Stimulated activated CD8-positive, alpha-beta memory T cell treated with anti-CD3 and anti-CD28 coated beads, Interleukin-15, amount 100 ng/mL, for 4 hours (primary cell): Measurements from ENCODE around the gene TNK1.
A peak's percentile ranks its signal among the peaks of the same experiment; 100 is the strongest.

Experiments
- DNase-seq, 2 donors: peaks; one replicate each; pipeline ENCODE4 v3.0.0-alpha.2; 2020; ENCODE audit warnings: low read depth in 2 of 2

Gene TNK1

GRCh38 chr17:7391307-7391706 lies 10.4 kb downstream of the TNK1 start:
- DNase-seq: no peak

- DNase-seq: no peak
Measured at GRCh38 chr17:7392696-7393612, 12.1 kb downstream of the TNK1 start.

GRCh38 chr17:7393613-7394451 lies 12.9 kb downstream of the TNK1 start:
- DNase-seq: peak in 1 of 2 donors; percentile 36

DNA sequence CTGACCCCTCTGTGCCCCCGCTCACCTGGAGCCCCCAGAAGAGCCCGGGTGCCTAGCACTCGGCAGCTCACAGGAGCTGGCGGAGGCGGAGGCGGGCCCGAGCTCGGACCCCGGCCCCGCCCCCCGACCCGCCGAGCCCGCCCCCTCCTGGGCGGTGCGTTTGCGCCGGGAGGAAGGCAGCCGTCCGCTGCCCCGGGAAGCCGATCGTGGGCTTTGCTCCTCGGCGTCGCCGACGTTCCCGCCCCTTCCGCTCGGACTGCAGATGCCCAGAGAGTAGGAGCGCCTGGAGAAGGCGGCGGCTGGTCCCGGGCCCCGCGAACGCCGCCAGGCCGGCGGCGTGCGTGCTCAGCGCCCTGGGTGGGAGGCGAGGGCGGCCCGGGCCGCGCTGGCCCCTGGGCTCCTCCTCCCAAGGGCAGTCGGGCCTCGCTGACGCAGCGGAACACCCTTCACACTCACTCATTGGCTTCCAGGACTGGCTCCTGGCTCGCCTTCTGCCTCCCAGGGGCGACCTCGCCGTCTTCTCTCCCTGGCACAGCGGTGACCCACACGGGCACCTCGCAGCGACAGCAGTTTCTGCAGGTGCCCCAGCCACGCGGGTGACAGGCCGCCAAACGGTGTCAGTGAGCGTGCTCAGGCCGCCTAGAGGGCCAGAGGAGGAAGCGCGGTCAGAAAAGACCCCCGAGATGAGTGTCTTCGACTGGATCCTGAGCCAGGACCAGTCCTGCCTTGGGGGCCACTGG lies 13.7 kb downstream of the TNK1 start, which contains the start of gene PLSCR3:
PLSCR3 (minus strand) TSS at position 74 of the 740 bp plus-strand sequence. CDS start 415 bp downstream, outside the sequence.
- peak; percentile 58 to 75 for DNase-seq

DNA sequence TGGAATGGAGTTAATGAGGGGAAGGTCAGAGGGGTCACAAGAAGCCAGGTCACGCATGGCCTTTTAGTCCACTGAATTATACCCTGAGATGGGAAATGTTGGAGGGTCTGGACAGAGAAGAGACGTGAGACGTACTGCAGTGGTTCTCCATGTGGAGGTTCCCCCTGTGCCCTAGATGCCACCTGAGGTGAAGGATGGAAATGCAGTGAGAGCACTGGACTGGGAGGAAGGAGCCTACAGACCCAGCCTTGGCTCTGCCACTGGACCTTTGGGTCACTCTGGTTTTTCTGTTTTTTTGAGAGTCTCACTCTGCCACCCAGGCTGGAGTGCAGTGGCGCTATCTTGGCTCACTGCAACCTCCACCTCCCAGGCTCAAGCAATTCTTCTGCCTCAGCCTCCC lies 15.3 kb downstream of the TNK1 start:
- DNase-seq: no peak

DNA sequence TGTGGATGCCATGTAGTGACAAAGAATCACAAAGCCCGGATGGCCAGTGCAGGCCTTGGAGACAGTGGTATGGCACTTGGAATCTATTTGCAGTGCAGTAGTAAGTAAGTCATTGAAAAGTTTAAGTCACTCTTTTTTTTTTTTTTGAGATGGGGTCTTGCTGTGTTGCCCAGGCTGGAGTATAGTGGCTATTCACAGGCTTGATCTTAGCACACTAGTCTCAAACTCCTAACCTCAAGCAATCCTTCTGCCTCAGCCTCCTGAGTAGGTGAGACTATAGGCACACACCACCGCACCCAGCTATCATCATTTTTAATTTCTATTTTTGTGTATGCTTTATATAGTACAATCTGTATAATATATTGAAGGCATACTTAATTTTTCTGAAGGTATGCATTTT lies 17.7 kb downstream of the TNK1 start:
- DNase-seq: no peak

DNA sequence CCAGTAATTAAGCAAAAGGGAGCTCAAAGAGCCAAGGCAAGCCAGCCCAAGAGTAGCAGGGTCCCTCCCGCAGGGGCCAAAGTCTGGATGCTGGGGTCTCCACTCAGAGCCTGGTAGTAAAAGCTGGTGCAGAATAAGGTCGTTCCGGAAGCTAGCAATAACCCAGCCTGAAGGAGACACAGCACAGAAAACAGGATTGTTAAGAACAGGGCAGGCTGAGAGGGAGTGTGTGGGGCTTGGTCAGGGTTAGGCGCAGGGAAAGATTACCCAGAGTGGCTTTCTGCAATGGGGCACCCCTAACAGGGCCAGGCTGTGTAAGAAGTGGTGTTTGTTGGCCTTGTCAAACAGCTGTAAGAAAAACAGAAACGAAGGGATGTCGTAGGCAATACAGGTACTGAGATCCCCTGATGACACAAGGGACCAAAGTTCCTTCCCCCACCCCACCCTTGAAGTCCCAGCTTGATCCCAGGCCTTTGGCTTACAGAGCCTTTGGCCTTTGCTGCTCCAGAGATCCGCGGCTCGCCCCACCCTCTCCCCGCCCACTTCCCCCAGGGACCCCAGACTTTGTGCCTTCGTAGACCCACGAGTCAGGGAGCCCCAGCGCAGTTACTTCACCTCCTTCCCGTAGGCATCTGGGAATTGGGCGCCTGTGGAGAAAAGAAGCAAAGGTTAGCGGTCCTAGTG lies 22.3 kb downstream of the TNK1 start:
- no peak for DNase-seq

- DNase-seq: no peak
Measured at GRCh38 chr17:7403727-7403976, 22.8 kb downstream of the TNK1 start.

GRCh38 chr17:7403977-7404736 lies 23.3 kb downstream of the TNK1 start, which contains the start of gene TMEM256:
TSS of gene TMEM256 (minus strand) at chr17:7404097. CDS start at chr17:7404084, 13 bp downstream.
- DNase-seq: peak; percentile 88 to 93

DNA sequence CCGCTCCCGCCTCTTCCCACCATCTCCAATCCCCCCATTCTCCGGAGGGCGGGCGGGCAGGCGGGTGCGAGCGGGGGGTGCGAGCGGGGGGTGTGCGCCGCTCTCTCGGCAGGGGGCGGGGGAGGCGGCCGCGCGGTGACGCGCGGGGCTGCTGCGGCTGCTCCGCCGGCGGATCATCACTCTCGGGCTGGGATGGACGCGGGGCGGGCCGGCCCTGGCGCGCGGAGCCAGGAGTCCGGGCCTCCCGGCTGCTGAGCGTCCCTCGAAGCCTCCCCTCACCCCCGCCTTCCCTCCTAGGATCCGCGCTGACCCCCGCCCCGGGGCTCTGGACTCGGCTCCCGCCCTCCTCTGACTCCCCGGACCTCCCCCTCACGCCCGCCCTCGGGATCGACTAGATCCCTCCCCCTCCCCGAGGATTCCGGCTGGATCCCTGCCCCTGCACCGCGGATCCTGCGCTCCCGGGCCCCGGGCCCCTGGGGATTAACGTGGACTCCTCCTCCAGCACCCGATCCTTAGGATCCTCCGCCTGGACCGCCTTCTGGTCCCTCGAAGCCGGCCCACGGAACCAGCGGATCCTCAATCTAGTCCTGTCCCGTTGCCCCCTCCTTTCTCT lies 24.0 kb downstream of the TNK1 start:
- DNase-seq: peak; percentile 38 to 50

DNA sequence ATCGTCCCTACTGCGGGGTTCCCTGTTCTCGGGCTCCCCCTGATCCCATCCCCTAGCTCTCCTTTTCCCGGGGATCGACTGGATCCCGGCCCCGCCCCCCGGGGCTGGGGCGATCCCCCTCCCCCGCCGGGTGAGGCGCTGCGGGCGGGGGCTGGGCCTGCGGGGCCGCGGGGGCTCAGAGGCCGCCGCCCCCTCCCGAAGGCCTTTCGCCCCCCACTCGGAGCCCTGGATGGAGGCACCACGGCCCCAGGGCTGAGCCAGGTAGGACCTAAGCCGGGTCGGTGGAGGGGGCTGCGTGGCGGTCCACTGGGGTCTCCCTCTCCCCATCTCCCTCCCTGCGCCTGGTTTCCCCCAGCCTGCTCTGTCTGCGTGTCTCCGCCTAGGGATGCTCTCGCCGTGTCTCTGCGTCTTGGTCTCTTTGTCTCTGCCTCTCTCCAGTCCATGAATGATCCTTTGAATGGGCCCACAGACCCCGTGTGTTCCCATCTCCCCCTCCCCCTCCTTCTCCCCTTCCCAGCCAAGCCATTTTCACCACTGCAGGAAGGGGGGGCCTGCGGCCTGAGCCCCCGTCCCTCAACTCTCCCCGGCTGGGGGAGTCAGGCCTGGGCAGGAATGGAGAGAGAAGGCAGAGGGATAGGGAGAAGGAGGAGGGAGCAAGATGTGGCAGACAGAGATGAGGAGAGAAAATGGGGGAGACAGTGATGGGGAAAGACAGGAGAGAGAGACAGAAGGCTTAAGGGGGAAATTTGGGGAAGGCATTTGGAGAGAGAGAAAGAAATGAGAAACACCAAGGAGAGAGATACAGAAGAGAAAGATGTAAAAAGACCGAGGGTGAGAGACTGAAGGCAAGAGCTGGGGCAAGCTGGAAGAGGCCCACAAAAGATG lies 24.7 kb downstream of the TNK1 start:
- DNase-seq: no peak

DNA sequence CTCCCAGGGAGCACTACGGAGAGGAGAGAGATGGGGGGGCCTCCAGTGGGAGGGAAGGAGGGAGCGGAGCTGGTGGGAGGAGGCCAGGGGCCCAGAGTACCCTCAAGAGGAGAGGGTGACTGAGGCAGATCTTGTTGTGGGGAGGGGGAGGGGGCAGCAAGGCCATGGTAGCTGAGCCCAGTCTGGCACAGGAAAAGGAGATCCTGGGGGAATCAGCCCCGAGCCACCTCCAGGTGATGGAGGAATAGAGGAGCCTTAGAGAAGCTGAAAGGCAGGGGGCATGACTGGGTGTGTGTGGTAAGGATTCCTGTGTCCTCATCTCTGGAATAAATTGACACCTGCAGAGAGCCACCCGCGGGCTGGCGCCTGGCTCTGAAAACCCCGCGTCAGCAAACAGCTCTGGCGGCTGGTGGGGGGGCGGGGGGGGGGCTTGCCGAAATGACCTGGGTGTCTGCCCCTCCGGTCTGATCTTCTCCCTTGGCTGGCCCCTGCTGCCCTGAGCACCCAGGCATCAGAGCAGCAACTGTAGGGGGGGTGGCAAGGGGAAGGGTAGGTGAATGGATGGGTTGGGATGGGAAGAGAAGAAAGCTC lies 25.4 kb downstream of the TNK1 start:
- no peak for DNase-seq

- no peak for DNase-seq
Measured at GRCh38 chr17:7407082-7407481, 26.2 kb downstream of the TNK1 start.

GRCh38 chr17:7407485-7408251 lies 26.8 kb downstream of the TNK1 start, which contains the start of gene NLGN2:
TSS of gene NLGN2 (plus strand) at chr17:7407845. CDS start at chr17:7408256, 411 bp downstream.
- no peak for DNase-seq

DNA sequence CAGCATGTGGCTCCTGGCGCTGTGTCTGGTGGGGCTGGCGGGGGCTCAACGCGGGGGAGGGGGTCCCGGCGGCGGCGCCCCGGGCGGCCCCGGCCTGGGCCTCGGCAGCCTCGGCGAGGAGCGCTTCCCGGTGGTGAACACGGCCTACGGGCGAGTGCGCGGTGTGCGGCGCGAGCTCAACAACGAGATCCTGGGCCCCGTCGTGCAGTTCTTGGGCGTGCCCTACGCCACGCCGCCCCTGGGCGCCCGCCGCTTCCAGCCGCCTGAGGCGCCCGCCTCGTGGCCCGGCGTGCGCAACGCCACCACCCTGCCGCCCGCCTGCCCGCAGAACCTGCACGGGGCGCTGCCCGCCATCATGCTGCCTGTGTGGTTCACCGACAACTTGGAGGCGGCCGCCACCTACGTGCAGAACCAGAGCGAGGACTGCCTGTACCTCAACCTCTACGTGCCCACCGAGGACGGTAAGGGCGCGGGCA lies 27.4 kb downstream of the TNK1 start:
- no peak for DNase-seq

- no peak for DNase-seq
Measured at GRCh38 chr17:7408863-7409262, 28.0 kb downstream of the TNK1 start.

DNA sequence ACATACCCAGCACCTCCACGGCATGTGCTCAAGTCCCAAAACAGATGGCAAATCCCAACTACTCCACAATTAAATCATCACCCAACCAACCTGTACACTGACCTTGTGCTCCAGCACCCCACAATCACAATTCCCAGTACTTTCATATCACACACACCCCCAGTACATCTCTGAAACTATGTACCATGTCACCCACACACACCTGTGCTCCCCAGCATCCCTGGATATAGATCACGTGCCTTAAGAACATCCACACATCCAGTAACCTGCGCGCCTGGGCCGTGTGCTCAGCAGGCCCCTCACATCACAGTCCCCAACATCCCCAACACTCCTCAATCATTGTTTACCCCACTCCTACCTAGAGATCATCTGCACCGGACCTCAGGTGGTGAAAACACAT lies 28.8 kb downstream of the TNK1 start:
- no peak for DNase-seq
